Transverse colon (tissue), 4 donors: ENCODE data around the gene IL17RD. TPM values are rescaled to one million over a fixed set of nuclear protein-coding genes. Genes with fewer than 3 reads are reported as not detected.
A peak's percentile ranks its signal among the peaks of the same experiment; 100 is the strongest.

Experiments used
- DNase-seq: peaks from one replicate; pipeline ENCODE4 v3.0.0-alpha.2; 2019
- H3K27ac ChIP-seq, 4 donors: fragments of 200-600 bp; sonication (generic); 2 replicates each; pipeline ENCODE4 v1.5.1; 2016 to 2018; ENCODE audit warnings: inconsistent platforms in 4 of 4
- H3K27me3 ChIP-seq: fragments of 200-600 bp; sonication (generic); 2 replicates; pipeline ENCODE4 v1.5.1; 2017; ENCODE audit warnings: inconsistent platforms
- H3K36me3 ChIP-seq, 4 donors: fragments of 200-600 bp; sonication (generic); 2 replicates each; pipeline ENCODE4 v1.5.1; 2017 to 2019; ENCODE audit warnings: inconsistent platforms in 4 of 4
- H3K4me1 ChIP-seq, 4 donors: fragments of 200-600 bp; sonication (generic); 2 replicates each; pipeline ENCODE4 v1.5.1; 2017 to 2020; ENCODE audit warnings: inconsistent platforms in 4 of 4
- H3K4me3 ChIP-seq, 4 donors: fragments of 200-600 bp; sonication (generic); 1 replicate in 1 of 4; 2 replicates in 3 of 4; pipeline versions ENCODE4 v1.5.1 to v1.6.1; 2017 to 2019; ENCODE audit warnings: inconsistent platforms in 4 of 4
- H3K9me3 ChIP-seq, 2 donors: fragments of 200-600 bp; sonication (generic); 2 replicates each; pipeline ENCODE4 v1.5.1; 2017 to 2019; ENCODE audit warnings: inconsistent platforms in 2 of 2
- CTCF ChIP-seq, 5 experiments: fragments of 200-600 bp in 3 of 5; fragments of 450-650 bp in 2 of 5; sonication (generic) in 3 of 5; IDR thresholded peaks; 1 replicate in 2 of 5; 2 replicates in 3 of 5; pipeline ENCODE4 v1.5.1; 2016 to 2017; ENCODE audit warnings: antibody characterized with exemption in 5 of 5, inconsistent platforms in 3 of 5, mild to moderate bottlenecking in 2 of 5, moderate library complexity in 1 of 5
- EP300 ChIP-seq: sonication (generic); formaldehyde crosslinking; IDR thresholded peaks from one replicate; pipeline ENCODE4 v1.6.1; 2017; ENCODE audit warnings: antibody characterized with exemption, low read depth
- POLR2A ChIP-seq: fragments of 450-650 bp; IDR thresholded peaks from one replicate; pipeline ENCODE4 v1.6.1; 2016; ENCODE audit warnings: antibody characterized with exemption, mild to moderate bottlenecking, moderate library complexity
- POLR2AphosphoS5 ChIP-seq, 3 donors: sonication (generic); formaldehyde crosslinking; IDR thresholded peaks; one replicate each; pipeline ENCODE4 v1.6.1; 2016; ENCODE audit warnings: antibody characterized with exemption in 3 of 3
- WGBS, 2 donors: methylation state at CpG; one replicate each; pipeline ENCODE4 v1.1.5; 2018; ENCODE audit warnings: low coverage in 1 of 2; 5-methylcytosine and 5-hydroxymethylcytosine counted together
- in situ Hi-C, 4 donors: fragments of 200-750 bp; cut with MboI; loops; one replicate each; pipeline versions ENCODE4 v1.15.0 to v1.15.1; 2017; ENCODE audit warnings: low sequenced_read_pairs in 3 of 4, low pct_ligation_motif_present in 1 of 4, low pct_unique_long_range_greater_than_20kb in 1 of 4
- intact Hi-C: fragments of 100-400 bp; cut with DNase I; formaldehyde crosslinking; loops from one replicate; pipeline ENCODE4 v1.15.1; 2023; ENCODE audit warnings: low total_unique reads
- total RNA-seq, 4 donors: library from RNA; depleted of rRNA; stranded (reverse); fragments of >200 nt; gene quantifications; one replicate each; pipeline ENCODE4 v1.1.0, GENCODE V29; 2016

IL17RD gene
- total RNA-seq, 4 donors from 2014 or later: 1.9 to 40.4 (median 2.7) TPM

GRCh38 chr3:57116501-57116900, 48.7 kb downstream of the IL17RD start:
- 70 to 85% methylated on average over 2 to 3 of the region's 3 CpGs for WGBS, 2 donors
- Histone ChIP-seq H3K4me3 (no peak overlapping the region), H3K27ac (no peak overlapping the region), H3K4me1 (peaks cover 0 to 9% (median 3%) of the 10 kb centered on the region in 4 donors), H3K27me3 (no peaks in the 10 kb centered on the region), H3K36me3 (no peaks in the 10 kb centered on the region), H3K9me3 (no peaks in the 10 kb centered on the region)
- intact Hi-C loops: no loop called here
- in situ Hi-C loops: no loop called here
- TF ChIP-seq CTCF (IDR thresholded peaks at IDR 0.05) (no peak), POLR2A (no peak), POLR2AphosphoS5 (IDR thresholded peaks at IDR 0.05) (no peak), EP300 (no peak)
- no peak for DNase-seq

GRCh38 chr3:57112206-57112605, 52.9 kb downstream of the IL17RD start:
- no peak for TF ChIP-seq POLR2AphosphoS5 (IDR thresholded peaks at IDR 0.05)
- peak in 1 of 5 experiments; percentile 14 for TF ChIP-seq CTCF (IDR thresholded peaks at IDR 0.05)
- Histone ChIP-seq H3K4me1 (no peaks in the 10 kb centered on the region), H3K4me3 (no peak overlapping the region), H3K27me3 (no peaks in the 10 kb centered on the region), H3K9me3 (no peaks in the 10 kb centered on the region), H3K36me3 (no peaks in the 10 kb centered on the region), H3K27ac (no peak overlapping the region)
- no peak for DNase-seq
- intact Hi-C loops: no loop called here
- WGBS, 2 donors: 50 to 59% methylated on average over 4 to 5 of the region's 5 CpGs
- in situ Hi-C loops: no loop called here

GRCh38 chr3:57110798-57111197, 54.4 kb downstream of the IL17RD start:
- no peaks in the 10 kb centered on the region for H3K27me3 ChIP-seq
- 68 to 80% methylated on average over 3 to 14 of the region's 14 CpGs for WGBS, 2 donors
- H3K36me3 ChIP-seq: no peaks in the 10 kb centered on the region
- H3K9me3 ChIP-seq: no peaks in the 10 kb centered on the region
- H3K4me3 ChIP-seq: no peak overlapping the region
- no peaks in the 10 kb centered on the region for H3K4me1 ChIP-seq
- intact Hi-C loops (no loop called here), in situ Hi-C loops (no loop called here)
- no peak for DNase-seq
- no peak overlapping the region for H3K27ac ChIP-seq
- no peak for TF ChIP-seq POLR2AphosphoS5 (IDR thresholded peaks at IDR 0.05)
- no peak for TF ChIP-seq CTCF (IDR thresholded peaks at IDR 0.05)
- TF ChIP-seq POLR2A: no peak
- TF ChIP-seq EP300: no peak

GRCh38 chr3:57110214-57110613, 54.9 kb downstream of the IL17RD start:
- H3K9me3 ChIP-seq: no peaks in the 10 kb centered on the region
- no peaks in the 10 kb centered on the region for H3K27me3 ChIP-seq
- TF ChIP-seq POLR2AphosphoS5 (IDR thresholded peaks at IDR 0.05) (no peak), EP300 (no peak)
- H3K4me1 ChIP-seq: no peaks in the 10 kb centered on the region
- H3K4me3 ChIP-seq: no peak overlapping the region
- H3K36me3 ChIP-seq: no peaks in the 10 kb centered on the region
- intact Hi-C loops (no loop called here), in situ Hi-C loops (no loop called here)
- 60 to 82% methylated on average over 1 to 4 of the region's 4 CpGs for WGBS, 2 donors
- H3K27ac ChIP-seq: no peak overlapping the region
- no peak for DNase-seq

- Histone ChIP-seq H3K4me1 (no peaks in the 10 kb centered on the region), H3K27me3 (no peaks in the 10 kb centered on the region), H3K4me3 (no peak overlapping the region), H3K9me3 (no peaks in the 10 kb centered on the region), H3K36me3 (no peaks in the 10 kb centered on the region), H3K27ac (no peak overlapping the region)
- intact Hi-C loops (no loop called here), in situ Hi-C loops (no loop called here)
- DNase-seq: no peak
- TF ChIP-seq CTCF (IDR thresholded peaks at IDR 0.05) (no peak), POLR2AphosphoS5 (IDR thresholded peaks at IDR 0.05) (no peak), POLR2A (no peak), EP300 (no peak)
- WGBS, 2 donors: 72 to 76% methylated on average over 9 to 15 of the region's 15 CpGs
Measured at GRCh38 chr3:57109437-57110199, 55.5 kb downstream of the IL17RD start.
